ENCODE results near the gene EXOC1.
"Not testable (repeated sequence)": the region's sequence is repeated elsewhere in the genome, so short reads cannot be mapped to it uniquely, and the experiment has no call there.

EXOC1 gene

GRCh38 chr4:55853484-55854046 is at the start of gene EXOC1:
TSS of gene EXOC1 (plus strand) at chr4:55853648. CDS start at chr4:55858324, 4,676 bp downstream.
- peak; percentile 91 for DNase-seq

- no peak for DNase-seq
Measured at GRCh38 chr4:55807556-55807955, 45.9 kb upstream of the EXOC1 start.

GRCh38 chr4:55808186-55808585 is 45.3 kb upstream of the EXOC1 start:
- DNase-seq, result peak; percentile 10

DNA sequence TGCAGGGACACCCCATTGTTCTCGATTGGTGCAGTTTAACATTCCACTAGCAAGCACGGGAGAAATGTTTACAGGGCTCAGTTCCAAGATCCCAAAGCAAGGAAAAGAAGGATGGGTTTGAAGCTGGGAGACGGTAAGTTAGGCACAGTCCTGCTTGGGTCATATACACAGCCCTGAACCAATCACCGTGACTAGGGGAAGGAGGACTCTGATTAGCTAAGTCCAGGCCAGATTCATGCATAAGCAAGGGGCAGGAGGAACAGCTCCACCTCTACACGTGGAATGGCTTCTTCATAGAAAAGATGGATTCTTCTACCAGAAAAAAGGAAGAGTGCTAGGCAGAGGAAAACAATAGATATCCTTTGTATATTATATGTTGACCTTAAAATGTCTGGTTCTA is 44.8 kb upstream of the EXOC1 start:
- no peak for DNase-seq

GRCh38 chr4:55817691-55818090 is 35.8 kb upstream of the EXOC1 start:
- DNase-seq, result no peak

- DNase-seq, result no peak
Measured at GRCh38 chr4:55819634-55820033, 33.8 kb upstream of the EXOC1 start, which contains the start of gene EXOC1L. TSS of gene EXOC1L (plus strand) at chr4:55819790. CDS start at chr4:55820027, 237 bp downstream.

DNA sequence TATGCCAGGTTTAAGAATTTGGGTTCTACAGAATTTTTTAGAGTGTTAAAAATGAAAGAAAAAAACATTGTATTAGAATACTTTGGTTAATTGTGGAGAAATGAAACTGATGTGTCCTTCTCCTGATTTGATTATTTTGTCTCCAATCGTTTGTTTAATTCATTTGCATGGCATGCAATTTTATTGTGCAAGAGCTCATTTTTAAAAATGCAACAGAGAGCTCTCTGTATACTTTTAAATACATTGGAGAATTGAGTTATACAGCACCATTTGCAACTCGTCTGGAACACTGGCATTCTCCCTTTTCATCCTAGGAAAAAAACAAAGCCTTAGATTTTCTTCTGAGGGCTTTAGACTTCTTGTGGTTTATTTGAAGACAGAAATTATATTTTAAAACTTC is 33.2 kb upstream of the EXOC1 start:
- no peak for DNase-seq

DNA sequence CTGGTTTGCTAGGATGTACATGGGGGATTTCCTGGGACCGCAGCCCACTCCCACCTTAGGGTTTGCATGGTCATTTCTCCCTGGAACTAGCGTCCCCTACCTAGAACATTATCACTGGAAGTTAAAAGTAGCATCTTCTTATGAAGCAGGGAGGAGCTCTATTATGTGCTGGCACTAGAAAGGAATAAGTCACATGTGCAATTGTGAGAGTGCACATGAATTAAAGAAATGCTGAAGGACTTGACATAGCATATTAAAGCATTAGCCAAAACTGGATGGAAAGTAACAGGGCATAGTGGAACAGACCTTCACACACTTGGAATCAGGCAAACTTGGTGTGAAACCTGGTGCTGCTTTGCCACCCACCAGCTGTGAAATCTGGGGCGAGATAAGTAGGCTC is 31.1 kb upstream of the EXOC1 start:
- no peak for DNase-seq

DNA sequence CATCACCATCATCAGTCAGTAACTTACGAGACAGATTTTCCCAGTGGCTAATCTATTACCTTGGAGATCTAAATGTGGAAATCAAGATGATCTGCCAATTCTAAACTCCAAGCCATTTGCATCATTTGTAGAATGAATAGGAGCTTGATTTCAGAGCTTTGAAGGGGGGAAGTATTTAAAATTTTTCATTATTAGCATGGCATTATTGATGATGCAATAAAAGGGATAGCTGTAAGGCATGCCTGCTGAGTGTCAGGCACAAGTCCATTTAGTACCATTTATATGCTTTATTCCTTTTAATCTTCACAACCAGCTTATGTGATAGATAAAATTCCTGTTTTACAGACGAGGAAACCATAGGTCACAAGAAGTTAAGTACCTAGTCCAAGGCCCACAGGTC is 28.6 kb upstream of the EXOC1 start:
- no peak for DNase-seq

DNA sequence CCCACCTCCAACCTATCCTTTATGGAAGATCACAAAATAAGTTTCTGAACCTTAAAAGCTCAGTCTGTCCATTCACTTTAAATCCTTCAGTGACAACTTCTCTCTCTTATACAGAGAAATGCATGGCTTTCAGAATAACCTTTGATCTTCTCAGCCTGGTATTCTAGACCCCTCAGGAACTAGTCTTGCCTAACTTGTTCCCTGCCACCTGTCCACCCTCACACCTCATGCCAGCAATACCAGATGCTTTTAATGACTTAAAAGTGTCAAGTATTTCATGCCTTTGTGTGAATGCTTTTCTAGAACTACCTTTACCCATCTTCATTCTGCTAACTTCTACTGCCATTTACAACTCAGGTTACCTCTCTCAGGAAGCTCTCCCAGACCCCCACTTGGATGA is 26.5 kb upstream of the EXOC1 start:
- DNase-seq, result no peak

- no peak for DNase-seq
Measured at GRCh38 chr4:55827582-55827981, 25.9 kb upstream of the EXOC1 start.

DNA sequence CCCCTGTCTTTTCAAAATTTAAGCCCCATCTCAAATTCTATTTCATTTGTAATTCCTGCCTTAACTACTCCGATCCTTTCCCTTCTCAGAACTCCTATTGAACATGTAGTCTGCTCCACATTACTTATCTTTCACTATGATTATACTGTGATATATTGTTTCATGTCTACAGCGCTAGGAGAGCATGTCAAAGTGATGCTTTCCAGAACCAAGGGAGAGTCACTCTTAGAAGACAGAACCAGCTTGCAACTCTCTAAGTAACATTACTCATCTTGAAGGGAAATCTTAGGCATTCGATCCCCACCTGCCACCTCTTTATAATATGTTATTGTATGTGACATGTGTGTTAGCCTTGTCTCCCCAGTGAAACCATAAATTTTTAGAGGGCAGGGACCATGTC is 23.4 kb upstream of the EXOC1 start:
- no peak for DNase-seq

GRCh38 chr4:55830716-55831115 is 22.7 kb upstream of the EXOC1 start:
- no peak for DNase-seq

DNA sequence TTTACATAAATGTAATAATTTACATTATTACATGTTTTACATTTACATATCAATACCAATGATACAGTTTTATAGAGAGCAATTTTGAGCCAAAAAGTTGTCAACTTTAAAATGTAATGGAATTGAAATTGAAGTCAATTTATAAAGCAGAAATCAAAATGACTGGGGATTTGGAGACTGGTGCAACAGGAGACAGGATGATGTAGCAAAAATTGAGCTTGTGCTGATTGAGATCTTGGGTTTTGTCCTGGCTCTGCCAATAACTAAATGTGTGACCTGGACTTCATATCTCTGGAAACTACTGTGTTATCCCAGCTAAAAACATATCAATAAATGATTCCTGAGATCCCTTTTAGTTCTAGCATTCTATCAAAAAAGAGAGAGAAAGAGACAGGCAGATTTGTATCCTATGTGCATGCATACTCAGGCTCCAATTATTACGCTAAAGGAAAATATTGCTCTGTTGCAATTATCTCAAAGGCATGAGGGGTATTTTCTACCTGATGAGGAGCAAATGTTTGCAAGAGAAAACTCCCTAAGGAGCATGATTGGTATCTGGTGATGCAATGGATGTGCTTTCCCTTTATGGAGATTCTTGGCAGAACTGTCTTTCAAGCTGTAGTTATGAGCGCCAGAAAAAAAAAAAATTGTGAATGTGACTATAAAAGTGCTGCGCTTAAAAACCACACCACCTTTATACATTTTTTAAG is 19.2 kb upstream of the EXOC1 start:
- peak; percentile 37 for DNase-seq

GRCh38 chr4:55837903-55838302 is 15.5 kb upstream of the EXOC1 start:
- DNase-seq, result no peak

DNA sequence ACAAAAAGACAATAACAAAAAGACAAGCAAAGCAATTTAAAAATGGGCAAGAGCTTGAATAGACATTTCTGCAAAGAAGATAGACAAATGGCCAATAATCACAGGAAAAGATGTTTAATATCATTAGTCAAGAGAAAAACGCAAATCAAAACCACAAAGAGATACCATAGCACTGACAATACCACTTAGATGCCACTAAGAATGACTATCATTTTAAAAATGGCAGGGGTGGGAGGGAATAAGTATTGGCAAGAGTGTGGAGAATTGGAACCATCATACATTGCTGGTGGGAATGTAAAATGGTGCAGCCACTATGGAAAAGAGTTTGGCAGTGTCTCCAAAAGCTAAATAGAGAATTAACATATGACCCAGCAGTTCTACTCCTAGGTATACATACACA is 15.1 kb upstream of the EXOC1 start:
- no peak for DNase-seq

GRCh38 chr4:55838952-55839351 is 14.5 kb upstream of the EXOC1 start:
- no peak for DNase-seq

DNA sequence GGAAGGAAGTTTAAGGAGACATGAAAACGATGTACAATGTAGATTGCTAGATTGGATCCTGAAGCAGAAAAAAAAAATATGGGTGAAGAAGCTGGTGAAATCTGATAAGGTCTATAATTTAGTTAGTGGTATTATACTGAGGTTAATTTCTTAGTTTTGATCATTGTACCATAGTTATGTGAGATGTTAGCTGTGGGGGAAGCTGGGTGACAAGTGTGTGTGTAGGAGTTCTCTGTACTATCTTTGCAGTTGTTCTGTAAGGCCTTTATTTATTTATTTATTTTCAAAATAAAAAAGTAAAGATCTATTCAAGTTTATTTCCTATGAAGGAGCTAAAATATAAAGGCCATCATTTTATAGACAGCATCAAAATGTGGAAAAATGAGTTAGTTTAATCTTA is 12.5 kb upstream of the EXOC1 start:
- DNase-seq, result no peak

- DNase-seq, result peak; percentile 58
Measured at GRCh38 chr4:55841373-55842239, 11.8 kb upstream of the EXOC1 start.

DNA sequence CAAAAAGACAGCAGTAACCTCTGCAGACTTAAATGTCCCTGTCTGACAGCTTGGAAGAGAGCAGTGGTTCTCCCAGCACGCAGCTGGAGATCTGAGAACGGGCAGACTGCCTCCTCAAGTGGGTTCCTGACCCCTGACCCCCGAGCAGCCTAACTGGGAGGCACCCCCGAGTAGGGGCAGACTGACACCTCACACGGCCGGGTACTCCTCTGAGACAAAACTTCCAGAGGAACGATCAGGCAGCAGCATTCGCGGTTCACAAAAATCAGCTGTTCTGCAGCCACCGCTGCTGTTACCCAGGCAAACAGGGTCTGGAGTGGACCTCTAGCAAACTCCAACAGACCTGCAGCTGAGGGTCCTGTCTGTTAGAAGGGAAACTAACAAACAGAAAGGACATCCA is 11.1 kb upstream of the EXOC1 start:
- not testable (repeated sequence) for DNase-seq

DNA sequence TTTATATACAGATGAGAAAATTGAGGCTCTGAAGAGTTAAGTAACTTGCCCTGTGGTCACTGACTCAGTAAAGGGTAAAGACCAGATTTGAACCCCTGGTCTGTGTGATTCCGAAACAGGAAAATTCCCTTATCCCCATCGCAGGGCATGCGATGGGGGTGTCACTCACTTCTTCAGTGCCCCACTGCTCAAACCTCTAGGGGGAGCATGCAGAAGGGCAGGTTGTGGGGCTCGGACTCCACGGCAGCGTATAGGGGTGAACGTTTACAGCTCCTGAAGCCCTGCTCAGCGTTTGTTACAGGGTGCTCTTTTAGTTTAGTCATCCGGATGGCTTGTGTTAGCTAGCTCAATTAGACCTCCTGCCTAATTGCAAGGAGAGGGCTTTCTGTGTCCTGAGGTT is 3.7 kb upstream of the EXOC1 start:
- DNase-seq, result no peak

DNA sequence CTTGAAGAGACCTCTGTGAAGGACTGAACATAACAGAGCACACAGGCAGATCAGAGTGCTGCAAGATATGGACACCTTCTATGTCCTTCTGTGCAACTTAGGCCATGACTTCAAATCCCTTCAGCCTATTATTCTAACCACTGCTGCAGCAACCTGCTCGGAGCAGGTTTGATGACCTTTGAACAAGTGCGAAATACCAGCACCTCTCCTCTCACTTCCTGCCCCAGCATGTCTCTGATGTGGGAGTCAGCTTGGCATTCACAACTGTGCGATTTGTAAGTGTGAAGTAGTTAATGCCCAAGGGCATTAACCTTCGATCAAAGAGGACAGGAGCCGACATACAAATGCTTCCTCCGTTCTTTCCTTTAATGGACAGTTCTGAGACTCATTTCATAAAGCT is 1.6 kb upstream of the EXOC1 start:
- DNase-seq, result no peak

- no peak for DNase-seq
Measured at GRCh38 chr4:55854129-55854528, 681 bp downstream of the EXOC1 start.

DNA sequence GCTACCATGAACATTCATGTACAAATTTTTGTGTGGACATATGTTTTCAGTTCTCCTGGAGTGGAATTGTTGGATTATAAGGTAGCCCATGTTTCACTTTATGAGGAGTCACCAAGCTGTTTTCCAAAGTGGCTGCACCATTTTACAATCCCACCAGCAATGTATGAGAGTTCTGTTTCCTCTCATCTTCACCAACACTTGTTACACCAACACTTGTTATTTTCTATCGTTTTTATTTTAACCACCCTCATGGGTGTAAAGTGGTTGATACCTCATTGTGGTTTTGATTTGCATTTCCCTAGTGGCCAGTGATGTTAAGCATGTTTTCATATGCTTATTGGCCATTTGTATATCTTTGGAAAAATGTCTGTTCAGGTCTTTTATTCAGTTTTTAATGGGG is 4.1 kb downstream of the EXOC1 start:
- no peak for DNase-seq

All from NCI-H2171 treated with DMSO at 0.1 percent for 48 hours (cell line).